NCI-H748 (cell line): ENCODE measurements around the gene RTL1.

Experiments
- DNase-seq: peaks from one replicate; lab custom pipeline; 2025; ENCODE audit not compliant: unreplicated experiment; lab: John Stamatoyannopoulos, UW

The RTL1 gene

GRCh38 chr14:100903672-100904185 lies at the start of gene RTL1:
Gene RTL1 (minus strand): TSS chr14:100903722. CDS start chr14:100884788, 18,934 bp downstream.
- no peak for DNase-seq

GRCh38 chr14:100950024-100950423 lies 46.5 kb upstream of the RTL1 start:
- DNase-seq = no peak

DNA sequence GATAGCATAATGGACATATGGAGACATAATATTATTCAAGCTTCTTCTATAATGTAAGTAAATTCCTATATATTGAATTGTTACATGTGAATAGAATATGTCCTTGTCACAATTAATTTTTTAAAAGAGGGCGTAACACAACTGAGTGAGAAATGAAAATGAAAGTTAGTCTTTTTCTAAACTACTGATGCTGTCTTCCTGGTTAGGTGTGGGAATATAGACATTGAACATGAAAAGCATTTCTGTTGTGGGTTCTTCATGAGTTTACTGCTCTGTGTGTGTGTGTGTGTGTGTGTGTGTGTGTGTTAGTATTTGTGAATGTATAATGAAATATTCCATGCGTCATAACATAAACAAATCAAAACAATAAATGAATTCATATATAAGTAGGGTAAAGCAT lies 40.5 kb upstream of the RTL1 start:
- DNase-seq = no peak

DNA sequence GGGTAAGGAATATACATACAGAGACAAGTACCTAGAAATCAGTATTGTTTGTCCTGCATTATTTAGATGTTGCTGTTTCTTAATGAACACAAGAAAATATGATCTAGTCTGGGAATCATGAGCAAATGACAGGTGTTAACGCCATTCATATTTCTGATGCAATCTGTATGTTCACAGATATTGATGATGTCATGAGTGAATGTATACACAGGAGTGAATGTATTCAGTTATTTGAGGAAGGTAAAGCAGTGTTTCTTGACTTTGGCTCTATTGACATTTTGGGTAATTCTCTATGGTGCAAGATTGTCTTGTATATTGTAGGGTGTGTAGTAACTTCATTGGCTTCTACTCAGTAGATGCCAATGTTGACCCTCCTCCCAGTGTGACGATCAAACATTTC lies 26.7 kb upstream of the RTL1 start:
- DNase-seq = no peak

DNA sequence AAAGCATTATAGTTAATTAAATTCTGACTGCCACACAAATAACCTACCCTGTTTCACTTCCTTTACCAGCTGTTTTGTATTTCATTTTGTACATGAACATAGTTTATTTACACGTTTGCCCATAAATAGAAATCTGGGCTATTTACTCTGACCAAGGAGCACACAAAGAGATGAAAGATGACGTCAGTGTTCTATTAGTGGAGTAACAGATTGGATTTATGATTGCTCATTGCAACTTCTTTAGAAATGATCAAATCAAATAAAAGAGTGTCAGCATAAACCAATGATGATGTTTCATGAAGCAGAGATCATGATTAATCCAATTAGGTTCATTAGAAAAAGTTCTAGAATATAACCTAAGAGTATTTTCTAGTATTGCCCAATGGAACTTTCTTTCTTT lies 12.0 kb upstream of the RTL1 start:
- DNase-seq = no peak

DNA sequence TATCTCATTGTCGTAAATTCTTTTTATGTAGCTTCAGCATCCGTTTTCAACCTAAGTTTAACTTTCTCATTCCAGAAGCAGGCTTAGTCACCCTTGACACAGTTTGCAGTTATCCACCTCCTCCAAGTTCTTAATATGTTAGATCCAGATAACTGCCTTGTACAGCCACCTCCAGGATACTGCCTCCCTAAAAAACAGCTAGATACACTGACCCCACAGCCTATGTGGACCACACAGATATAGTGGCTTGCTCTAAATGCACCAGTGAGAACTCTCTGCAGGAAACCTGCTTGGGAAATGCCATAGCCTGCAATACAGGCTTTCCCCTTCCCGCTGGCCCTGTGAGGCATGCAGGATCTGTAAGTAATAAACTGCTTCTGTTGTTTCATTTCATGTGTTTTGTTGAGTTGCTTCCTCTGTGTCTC lies 11.1 kb upstream of the RTL1 start:
- DNase-seq = no peak

GRCh38 chr14:100911665-100912316 lies 8.3 kb upstream of the RTL1 start:
- DNase-seq = peak; percentile 89

DNA sequence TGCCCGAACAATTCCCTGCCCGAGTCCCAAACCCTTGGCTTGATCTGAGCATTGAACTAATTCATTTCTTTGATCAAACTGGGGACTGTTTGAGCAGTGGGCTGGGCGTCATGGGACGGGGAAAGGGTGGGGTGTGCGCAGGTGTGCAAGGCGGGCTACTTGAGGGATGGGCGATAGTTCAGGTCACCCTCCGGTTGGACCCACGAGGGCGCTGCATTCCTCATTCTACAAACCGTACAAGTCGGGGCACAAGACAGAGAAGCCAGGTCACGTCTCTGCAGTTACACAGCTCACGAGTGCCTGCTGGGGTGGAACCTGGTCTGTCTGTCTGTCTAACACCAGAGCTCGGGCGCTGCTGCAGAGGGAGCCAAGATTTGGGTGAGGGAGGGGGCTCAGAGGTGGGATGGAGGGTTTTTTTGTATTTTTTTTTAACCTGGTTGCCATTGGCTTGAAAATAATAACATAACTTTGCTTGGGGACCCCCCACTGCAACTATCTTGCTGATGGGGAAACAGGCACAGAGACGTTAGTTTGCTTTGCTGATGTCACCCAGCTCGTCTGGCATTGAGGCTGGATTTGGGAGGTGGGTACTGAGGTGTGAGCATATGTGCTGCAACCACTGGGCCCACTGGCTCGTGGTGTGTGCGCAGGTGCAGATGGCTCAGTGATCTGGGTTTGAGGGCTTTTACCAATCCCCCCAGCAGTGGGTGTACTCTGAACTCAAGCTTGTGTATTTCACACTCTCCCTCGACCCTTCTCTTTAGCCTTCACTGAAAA lies 7.6 kb upstream of the RTL1 start:
- no peak for DNase-seq

- no peak for DNase-seq
These were observed 5.9 kb upstream of the RTL1 start for GRCh38 chr14:100909439-100909838.

GRCh38 chr14:100907240-100907639 lies 3.7 kb upstream of the RTL1 start:
- DNase-seq = no peak

GRCh38 chr14:100906420-100906819 lies 2.9 kb upstream of the RTL1 start:
- peak; percentile 34 for DNase-seq

GRCh38 chr14:100905166-100905565 lies 1.6 kb upstream of the RTL1 start:
- no peak for DNase-seq

- peak; percentile 69 for DNase-seq
These were observed 975 bp upstream of the RTL1 start for GRCh38 chr14:100904307-100905087.

GRCh38 chr14:100903134-100903468 lies 421 bp downstream of the RTL1 start:
- no peak for DNase-seq

DNA sequence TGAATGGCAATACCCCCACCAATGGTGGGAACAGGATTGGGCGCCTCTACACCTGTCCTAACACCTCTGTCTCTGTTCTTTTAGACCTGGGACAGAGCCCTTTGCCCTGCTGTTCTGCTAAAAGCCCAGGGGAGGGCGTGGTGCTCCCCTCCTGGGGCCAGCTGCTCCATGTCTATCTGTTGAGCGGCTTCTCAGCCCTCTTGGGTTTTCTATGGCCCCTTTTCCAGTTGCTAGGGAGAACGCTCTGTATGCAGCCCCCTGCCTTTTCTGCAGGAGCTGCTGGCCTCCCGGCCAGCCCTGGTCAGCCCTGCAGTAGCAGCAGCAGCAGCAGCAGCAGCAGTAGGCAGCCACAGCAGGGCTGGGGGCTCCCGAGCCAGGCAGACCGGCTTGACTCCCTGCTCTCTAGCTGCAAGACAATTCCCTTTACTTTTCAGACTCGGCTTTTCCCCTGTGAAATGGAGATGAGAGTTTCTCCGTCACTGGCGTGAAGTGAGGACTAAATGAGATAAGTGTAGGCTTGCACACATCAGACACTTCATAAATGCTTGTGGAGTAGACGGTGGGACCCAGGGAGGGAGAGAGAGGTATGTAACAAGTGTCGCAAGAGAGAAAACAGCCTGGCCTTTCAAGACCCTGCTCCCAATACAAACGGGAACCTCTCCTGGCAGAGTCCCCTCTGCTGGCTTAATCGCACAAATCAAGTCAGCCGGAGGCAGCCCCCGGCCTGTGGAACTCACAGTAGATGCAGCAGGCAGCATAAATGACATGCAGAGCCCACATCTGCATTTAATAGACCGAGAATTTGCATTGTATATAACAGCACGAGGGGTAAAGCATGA lies 1.0 kb downstream of the RTL1 start:
- DNase-seq = peak; percentile 42

- no peak for DNase-seq
These were observed 1.9 kb downstream of the RTL1 start for GRCh38 chr14:100901391-100902183.

GRCh38 chr14:100900837-100901390 lies 2.6 kb downstream of the RTL1 start:
- peak; percentile 82 for DNase-seq

GRCh38 chr14:100899884-100900771 lies 3.4 kb downstream of the RTL1 start:
- DNase-seq = peak; percentile 91
